ENCODE measurements around the gene WFDC13.

DNA sequence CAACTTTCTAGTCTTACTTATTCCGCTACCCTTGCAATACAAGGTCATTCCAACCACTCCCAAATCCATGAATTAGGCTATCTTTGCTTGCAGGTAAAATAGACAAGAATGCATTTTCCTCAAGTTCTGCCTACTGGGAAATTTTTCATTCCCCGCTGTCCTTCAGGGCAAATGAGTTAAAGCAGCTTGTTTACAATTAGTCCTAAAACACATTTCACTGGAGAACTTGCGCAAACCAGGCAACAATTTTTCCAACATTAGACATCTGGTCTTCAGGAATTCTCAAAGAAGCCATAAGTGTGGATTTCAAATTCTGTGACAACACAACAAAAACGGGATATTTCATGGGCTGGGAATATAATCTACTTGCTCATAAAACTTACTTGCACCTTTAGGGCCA lies 40.8 kb downstream of the WFDC13 start:
- TF ChIP-seq, protein P1, sequence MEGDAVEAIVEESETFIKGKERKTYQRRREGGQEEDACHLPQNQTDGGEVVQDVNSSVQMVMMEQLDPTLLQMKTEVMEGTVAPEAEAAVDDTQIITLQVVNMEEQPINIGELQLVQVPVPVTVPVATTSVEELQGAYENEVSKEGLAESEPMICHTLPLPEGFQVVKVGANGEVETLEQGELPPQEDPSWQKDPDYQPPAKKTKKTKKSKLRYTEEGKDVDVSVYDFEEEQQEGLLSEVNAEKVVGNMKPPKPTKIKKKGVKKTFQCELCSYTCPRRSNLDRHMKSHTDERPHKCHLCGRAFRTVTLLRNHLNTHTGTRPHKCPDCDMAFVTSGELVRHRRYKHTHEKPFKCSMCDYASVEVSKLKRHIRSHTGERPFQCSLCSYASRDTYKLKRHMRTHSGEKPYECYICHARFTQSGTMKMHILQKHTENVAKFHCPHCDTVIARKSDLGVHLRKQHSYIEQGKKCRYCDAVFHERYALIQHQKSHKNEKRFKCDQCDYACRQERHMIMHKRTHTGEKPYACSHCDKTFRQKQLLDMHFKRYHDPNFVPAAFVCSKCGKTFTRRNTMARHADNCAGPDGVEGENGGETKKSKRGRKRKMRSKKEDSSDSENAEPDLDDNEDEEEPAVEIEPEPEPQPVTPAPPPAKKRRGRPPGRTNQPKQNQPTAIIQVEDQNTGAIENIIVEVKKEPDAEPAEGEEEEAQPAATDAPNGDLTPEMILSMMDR (IDR thresholded peaks at IDR 0.05; ENCODE audit: low read length), result no peak
- no peak for TF ChIP-seq EZH2 (IDR thresholded peaks at IDR 0.05; ENCODE audit: borderline replicate concordance, low read length)

All from OCI-LY1 (cell line).